HG02763 (cell line): Measurements from ENCODE around the gene SCNN1B.
"Not testable (repeated sequence)": the region's sequence is repeated elsewhere in the genome, so short reads cannot be mapped to it uniquely, and the experiment has no call there.

Experiments
- ATAC-seq: cut with Tn5 transposase; IDR thresholded peaks from one replicate; pipeline ENCODE4 v1.9.1; 2021; ENCODE audit warnings: mild to moderate bottlenecking, moderate library complexity; ENCODE audit not compliant: unreplicated experiment

Gene SCNN1B

GRCh38 chr16:23302045-23302956 is at the start of gene SCNN1B:
Gene SCNN1B (plus strand): TSS chr16:23302302. CDS start chr16:23348600, 46,298 bp downstream.
- peak; percentile 38 for ATAC-seq

- ATAC-seq = no peak
These were observed 49.8 kb upstream of the SCNN1B start for GRCh38 chr16:23252310-23252709.

- not testable (repeated sequence) for ATAC-seq
These were observed 48.5 kb upstream of the SCNN1B start for GRCh38 chr16:23253650-23254049.

DNA sequence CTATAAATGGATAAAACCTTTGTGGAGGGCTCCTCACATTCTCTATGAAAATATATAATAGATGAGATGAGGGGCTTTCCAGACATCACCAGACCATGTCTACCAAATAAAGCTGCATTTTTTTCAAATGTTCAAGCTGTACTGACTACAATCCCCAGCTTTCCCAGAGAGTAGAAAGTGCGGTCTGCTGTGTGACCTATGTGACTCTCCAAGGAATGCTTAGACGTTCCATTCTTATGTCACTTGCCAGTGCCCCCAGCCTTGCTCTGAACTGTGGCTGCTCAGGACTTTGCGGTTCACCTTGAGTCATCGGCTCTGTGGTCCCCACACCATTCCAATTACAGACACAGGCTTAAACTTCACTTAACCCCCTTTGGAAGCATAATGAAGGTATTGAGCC is 47.8 kb upstream of the SCNN1B start:
- no peak for ATAC-seq

DNA sequence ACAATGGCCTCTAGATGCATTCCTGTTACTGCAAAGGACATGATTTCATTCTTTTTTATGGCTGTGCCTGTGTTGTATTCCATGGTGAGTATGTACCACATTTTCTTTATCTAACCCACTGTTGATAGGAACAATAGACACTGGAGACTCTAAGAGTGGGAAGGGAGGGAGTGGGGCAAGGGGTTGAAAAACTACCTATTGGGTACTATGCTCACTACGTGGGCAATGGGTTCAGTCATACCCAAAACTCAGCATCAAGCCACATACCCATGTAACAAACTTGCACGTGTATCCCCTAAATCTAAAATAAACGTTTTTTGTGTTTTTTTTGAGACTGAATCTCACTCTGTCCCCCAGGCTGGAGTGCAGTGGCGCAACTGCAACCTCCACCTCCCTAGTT is 47.1 kb upstream of the SCNN1B start:
- no peak for ATAC-seq

GRCh38 chr16:23256440-23256839 is 45.7 kb upstream of the SCNN1B start:
- ATAC-seq = no peak

DNA sequence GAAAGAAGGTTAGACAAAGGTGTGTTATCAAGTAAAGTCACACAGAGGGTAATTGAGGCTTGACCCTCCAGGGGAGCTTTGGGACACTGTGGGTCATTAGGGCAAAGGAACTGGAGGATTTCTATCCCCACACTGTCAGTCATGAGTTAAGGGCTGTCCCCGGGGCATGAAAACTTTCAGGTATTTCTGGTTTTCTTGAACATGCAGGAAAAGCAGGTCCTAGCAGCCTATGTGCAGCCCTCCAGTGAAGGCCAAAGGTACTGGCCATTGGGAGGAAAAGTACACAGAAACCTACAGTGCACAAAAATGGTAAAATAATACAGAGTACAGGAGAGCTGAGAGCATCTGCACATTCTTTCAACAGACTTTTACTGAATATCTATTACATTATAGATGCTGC is 44.4 kb upstream of the SCNN1B start:
- ATAC-seq = no peak

DNA sequence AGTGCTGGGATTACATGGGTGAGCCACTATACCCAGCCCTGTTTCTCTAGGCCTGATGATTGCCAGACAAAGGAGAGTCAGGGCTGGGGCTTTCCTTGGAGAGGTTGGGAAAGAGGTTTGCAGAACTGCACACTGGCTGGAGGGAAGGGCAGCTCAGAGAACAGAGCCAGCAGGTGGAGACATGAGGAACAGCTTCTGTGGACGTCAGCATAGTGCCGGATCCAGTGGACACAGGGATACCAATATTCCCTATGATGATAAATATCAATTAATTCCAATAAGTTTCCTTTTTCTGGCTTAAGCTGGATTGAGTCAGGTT is 43.2 kb upstream of the SCNN1B start:
- no peak for ATAC-seq

DNA sequence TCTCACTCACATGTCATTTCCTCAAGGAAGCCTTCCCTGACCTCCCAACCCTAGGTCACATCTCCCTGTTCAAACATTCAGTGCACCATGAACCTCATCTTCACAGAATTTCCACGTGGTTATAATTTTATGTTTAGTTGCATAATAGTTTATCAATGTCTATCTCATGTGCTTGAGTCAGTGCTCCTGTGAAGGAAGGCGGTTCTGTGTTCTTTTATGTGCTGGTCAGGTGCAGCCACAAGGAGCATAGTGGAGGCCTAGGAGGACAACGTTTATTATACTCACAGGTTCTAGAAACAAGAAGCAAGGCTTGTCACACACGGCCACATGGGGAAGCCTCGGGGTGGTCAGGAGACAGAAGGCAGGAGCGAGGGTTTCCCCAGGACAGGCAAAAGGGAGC is 34.5 kb upstream of the SCNN1B start:
- no peak for ATAC-seq

DNA sequence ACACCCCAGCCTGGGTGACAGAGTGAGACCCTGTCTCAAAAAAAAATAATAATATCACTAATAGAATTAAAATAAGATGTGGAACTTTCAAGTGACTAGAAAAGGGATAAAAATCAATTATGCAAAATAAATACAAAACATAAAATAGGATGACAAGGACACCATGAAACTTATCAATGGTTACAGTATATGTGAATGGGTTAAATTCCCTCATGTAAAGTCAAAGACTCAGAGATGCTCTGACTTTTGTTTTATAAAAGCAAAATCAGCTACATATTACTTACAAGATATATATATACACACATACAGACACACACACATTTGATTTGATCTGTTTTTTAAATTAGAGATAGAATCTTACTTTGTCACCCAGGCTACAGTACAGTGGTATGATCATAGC is 33.5 kb upstream of the SCNN1B start:
- no peak for ATAC-seq

DNA sequence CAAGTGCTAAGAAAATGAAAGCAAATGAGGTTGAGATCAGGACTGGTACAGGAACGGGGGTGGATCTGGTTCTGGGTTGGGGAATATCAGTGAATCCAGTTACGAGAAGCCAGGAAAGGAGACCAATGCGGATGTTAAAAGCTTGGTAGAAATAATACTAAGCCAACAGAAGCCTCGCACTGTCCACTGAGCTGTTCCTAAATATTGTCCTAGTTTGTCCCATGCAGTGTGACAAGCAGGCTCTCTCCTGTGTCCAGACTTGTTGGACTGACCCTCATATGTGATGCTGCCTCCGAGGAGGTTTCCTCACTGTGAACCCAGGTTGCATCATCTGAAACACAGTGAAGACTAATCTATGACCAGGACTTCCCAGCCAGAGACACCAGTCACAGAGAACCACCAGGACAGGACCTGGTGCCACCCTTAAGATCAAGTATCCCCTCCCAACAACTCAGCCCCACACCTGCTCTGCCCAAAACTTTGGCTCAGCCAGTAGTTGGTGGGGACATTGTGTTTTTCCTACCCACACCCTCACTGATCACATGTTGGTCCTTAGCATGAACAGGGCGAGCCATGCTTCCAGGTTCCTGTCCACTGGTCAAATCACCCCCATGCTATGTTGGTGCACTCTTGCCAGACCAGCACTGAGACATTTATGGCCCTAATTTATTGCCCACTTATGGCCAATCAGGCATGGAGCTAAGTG is 32.7 kb upstream of the SCNN1B start:
- no peak for ATAC-seq

- no peak for ATAC-seq
These were observed 31.4 kb upstream of the SCNN1B start for GRCh38 chr16:23270654-23271053.

DNA sequence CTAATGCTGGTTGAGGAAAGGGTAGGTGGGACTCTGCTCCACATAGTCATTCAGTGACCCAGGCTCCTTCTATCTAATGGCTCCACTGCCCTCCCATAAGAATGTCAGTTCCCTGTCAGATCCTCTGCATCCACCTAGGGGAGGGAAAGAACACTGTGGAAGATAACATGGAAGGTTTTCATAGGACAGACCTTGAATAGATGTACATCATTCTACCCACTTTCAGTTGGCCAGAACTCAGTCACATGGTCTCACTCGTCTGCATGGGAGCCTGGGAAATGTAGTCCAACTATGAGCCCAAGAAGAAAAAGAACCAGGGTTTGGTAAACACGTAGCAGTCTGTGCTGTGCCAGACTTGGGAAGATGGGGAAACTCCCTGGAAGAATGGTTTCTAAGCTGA is 27.1 kb upstream of the SCNN1B start:
- ATAC-seq = no peak

DNA sequence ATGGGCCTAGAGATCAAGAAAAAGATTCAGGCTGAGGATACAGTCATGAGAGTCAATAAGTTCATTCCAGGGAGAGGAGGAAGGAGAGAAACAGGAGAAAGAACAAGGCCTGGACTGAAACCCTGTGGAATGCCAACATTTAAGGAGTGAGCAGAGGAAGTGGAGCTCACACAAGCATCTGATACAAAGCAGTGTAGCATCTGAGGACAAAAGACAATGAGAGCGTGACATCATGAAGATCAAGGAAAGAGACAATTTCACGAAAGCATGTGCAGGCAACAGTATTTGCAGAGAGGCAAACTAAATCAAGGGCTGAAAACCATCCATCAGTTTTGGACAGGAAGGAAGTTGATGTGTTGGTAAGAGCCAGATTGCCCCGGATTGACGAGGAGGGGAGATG is 25.3 kb upstream of the SCNN1B start:
- ATAC-seq = no peak

GRCh38 chr16:23278031-23278430 is 24.1 kb upstream of the SCNN1B start:
- ATAC-seq = no peak

DNA sequence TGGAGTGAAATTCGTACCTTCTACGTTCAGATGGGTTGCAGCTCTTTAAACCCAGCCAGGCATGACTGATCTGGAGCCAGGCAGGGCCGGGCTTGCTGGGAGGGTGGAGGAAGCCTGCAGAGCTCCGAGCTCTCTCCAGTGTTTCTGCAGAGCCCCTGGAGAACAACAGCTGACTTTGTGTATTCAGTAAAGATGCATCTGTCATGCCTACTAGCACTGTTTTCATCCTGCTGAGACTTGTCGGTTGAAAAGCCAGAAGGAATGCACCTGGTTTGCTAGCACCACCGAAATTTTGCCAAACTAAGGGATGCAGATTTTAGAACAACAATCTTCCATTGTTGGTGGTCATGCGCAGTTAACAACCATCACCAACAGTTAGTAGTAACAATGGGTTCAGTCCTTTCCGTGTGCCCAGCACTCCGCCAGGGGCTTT is 22.4 kb upstream of the SCNN1B start:
- ATAC-seq = no peak

- no peak for ATAC-seq
These were observed 21.6 kb upstream of the SCNN1B start for GRCh38 chr16:23280483-23280967.

DNA sequence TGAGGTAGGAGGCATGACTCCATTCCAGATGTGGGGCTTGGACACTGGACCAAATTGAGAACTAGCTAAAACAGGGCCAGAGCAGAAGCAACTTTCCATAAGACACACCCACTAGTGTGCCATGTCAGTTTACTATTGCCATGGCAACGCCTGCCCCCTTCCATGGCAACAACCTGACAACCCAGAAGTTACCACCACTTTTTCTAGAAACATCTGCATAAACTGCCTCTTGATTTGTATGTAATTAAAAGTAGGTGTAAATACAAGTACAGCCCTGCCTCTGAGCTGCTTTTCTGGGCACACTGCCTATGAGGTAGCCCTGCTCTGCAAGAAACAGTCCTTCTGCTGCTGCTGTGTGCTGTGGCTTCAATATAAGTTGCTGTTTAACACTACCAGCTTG is 19.5 kb upstream of the SCNN1B start:
- no peak for ATAC-seq

- ATAC-seq = no peak
These were observed 18.5 kb upstream of the SCNN1B start for GRCh38 chr16:23283571-23283970.

DNA sequence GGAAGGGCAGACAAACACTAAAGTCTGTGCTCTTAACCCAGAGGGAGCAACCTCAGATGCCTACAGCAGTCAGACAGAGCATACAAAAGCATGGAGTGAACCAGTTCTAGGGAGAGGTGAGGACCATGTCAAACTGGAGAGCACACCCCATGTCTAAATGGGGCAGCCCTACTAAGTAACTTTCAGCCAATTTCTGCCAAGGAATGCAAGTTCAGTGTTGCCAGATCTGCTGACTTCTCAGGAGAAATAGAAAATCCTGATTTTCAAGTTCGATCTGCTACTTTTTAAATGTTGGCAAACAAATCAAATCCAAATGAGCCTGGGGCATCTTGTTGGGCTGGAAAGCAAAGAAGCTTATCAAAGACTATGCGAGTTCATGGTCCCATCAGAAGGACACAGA is 17.5 kb upstream of the SCNN1B start:
- ATAC-seq = no peak

- ATAC-seq = no peak
These were observed 16.0 kb upstream of the SCNN1B start for GRCh38 chr16:23286131-23286532.

GRCh38 chr16:23288209-23288608 is 13.9 kb upstream of the SCNN1B start:
- no peak for ATAC-seq
